ENCODE results near the gene PCDHGA8. TPM values are rescaled to one million over a fixed set of nuclear protein-coding genes. Genes with fewer than 3 reads are reported as not detected.

Gene PCDHGA8
- total RNA-seq (2022) (0.28 and 0.56 TPM in 2 replicates), Bru-seq, nascent RNA (percentile 42 among the genes with signal in this experiment), BruChase-seq, experiment 1, labeled RNA remaining after a 6-hour chase (percentile 62 among the genes with signal in this experiment), BruChase-seq, experiment 2, labeled RNA remaining after a 2-hour chase (percentile 51 among the genes with signal in this experiment)
- long read RNA-seq = 0 reads

DNA sequence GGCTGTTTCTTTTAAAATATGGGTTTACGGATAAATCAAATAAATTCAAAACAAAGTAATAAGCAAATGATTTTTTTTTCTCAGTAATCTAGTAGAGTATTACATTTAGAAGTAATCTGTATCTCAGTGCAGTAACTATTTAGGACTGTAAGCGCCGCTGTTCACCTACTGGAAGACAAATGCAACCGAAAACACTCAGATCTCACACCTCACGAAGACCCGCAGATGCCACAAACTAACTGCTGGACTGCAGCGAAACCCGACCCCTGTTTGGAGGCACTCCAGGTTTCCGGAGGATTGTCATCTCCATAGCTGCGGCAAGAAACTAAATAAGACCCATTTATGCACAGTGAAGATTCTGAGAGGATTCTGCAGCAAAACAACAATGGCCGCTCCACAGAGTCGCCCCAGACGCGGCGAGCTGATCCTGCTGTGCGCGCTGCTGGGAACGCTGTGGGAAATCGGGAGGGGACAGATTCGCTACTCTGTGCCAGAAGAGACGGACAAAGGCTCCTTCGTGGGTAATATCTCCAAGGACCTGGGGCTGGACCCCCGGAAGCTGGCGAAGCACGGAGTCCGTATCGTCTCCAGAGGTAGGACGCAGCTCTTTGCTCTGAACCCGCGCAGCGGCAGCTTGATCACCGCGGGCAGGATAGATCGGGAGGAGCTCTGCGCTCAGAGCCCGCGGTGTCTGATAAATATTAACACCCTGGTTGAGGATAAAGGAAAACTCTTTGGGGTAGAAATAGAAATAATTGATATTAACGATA, at the start of gene PCDHGA8:
Gene PCDHGA8, plus strand, starts transcription at position 205 of the 770 bp plus-strand sequence. Its CDS starts 181 bp downstream, at position 386.
- no peak for TF ChIP-seq CTCF (IDR thresholded peaks at IDR 0.05; ENCODE audit: unreplicated experiment)
- Mint-ChIP-seq H3K4me3 (ENCODE audit: unreplicated experiment) (no peak within 1 kb of the TSS), H3K9me3 (ENCODE audit: unreplicated experiment) (peaks cover 35% of the 10 kb centered on the region), H3K27me3 (ENCODE audit: insufficient read depth, unreplicated experiment) (no peaks in the 10 kb centered on the region), H3K27ac (ENCODE audit: low read depth, unreplicated experiment) (no peak within 1 kb of the TSS), H3K36me3 (ENCODE audit: insufficient read depth, unreplicated experiment) (no peaks in the 10 kb centered on the region), H3K4me1 (ENCODE audit: insufficient read depth, unreplicated experiment) (no peaks in the 10 kb centered on the region)
- intact Hi-C loops (cut with micrococcal nuclease) = no loop called here
- peak; percentile 23 for DNase-seq (ENCODE audit: unreplicated experiment)
- POLR2A ChIA-PET = no interaction called here
- no TSS peak for BruUV-seq (replicated peaks)
- CTCF ChIA-PET = interaction anchor here (0.6 to 2.5 kb wide), 7 partner anchors 10 to 172 kb away, joined by 3 to 14 read pairs (median 3); partner anchors contain the start of genes PCDHGA5 and PCDHGA7

DNA sequence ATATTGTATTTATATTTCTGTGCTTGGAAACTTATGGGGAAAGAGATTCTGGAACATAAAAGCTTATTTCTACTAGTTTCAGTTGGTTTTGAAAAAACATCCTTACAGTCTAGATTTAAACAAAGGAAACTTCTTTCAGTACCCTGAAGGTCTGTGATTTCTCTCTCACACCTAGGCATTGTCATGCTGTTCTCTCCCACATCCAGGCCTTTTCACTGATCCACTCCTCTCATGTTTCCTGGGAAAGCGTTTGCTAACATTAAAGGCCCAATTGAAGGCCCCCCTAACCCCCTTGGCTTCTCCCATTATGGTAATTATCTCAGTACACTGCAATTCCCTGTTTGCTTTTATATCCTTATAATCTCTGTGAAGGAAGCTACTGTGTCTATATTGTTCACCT, 49.7 kb upstream of the PCDHGA8 start:
- intact Hi-C loops (cut with micrococcal nuclease) = no loop called here
- no peak for TF ChIP-seq CTCF (IDR thresholded peaks at IDR 0.05; ENCODE audit: unreplicated experiment)
- Mint-ChIP-seq H3K9me3 (ENCODE audit: unreplicated experiment) (peaks cover 53% of the 10 kb centered on the region), H3K27ac (ENCODE audit: low read depth, unreplicated experiment) (no peak overlapping the region), H3K4me1 (ENCODE audit: insufficient read depth, unreplicated experiment) (no peaks in the 10 kb centered on the region), H3K36me3 (ENCODE audit: insufficient read depth, unreplicated experiment) (no peaks in the 10 kb centered on the region), H3K4me3 (ENCODE audit: unreplicated experiment) (no peak overlapping the region), H3K27me3 (ENCODE audit: insufficient read depth, unreplicated experiment) (no peaks in the 10 kb centered on the region)
- no peak for DNase-seq (ENCODE audit: unreplicated experiment)
- ChIA-PET CTCF (interaction anchor here (1.0 to 2.2 kb wide), 4 partner anchors 13 to 23 kb away, joined by 4 to 8 read pairs (median 4); partner anchors contain the start of genes PCDHGA4, PCDHGA5 and TAF7), POLR2A (interaction anchor here (0.6 to 0.8 kb wide), 2 partner anchors 9 to 22 kb away, joined by 3 to 5 read pairs; no protein-coding TSS in a partner anchor)
- BruUV-seq (replicated peaks) = no TSS peak

DNA sequence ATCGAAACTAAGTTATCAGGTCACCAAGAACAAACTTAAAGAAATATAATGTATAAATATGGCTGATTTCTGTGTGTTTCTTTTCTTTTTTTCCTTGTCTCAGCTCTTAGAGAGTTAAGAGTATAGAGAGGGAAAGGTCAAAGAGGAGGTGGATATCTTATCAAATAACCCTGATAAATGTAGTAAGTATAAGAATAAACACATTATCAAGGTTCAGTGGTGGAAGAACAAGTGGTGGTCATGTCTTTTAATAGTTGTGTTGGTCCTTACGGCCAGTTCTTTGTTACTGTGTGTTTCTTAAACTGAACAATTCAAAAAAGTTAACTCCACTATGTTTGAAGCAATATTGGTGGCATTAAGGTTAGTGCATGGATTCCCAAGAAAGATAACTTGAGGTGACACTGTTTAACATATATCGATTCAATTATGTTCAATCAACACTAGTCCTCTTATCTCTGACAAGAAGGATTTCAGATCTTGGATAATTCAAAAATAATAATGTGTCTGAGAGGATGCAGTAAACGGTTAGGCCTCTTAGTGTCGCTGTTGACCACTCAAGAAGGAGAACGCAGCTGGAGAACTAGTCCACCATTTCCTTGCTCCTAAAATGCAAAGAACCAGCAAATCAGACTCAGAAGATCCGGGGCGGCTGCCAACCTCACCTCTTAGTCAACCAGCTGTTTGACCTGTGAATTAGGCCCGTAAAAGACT, 49.0 kb upstream of the PCDHGA8 start, which contains the start of gene PCDHGA3:
Gene PCDHGA3, plus strand, starts transcription at position 588 of the 711 bp plus-strand sequence. CDS start 205 bp downstream, outside the sequence.
- H3K4me3 Mint-ChIP-seq (ENCODE audit: unreplicated experiment) = no peak within 1 kb of the TSS
- no TSS peak for BruUV-seq (replicated peaks)

More for the DNA sequence above, 49.0 kb upstream of the PCDHGA8 start, which contains the start of gene PCDHGA3:
- intact Hi-C loops (cut with micrococcal nuclease) = no loop called here
- CTCF ChIA-PET = interaction anchor here (0.6 to 2.2 kb wide), 6 partner anchors 12 to 47 kb away, joined by 3 to 8 read pairs (median 4); partner anchors contain the start of genes PCDHGA4 and TAF7
- Mint-ChIP-seq H3K27ac (ENCODE audit: low read depth, unreplicated experiment) (no peak within 1 kb of the TSS), H3K36me3 (ENCODE audit: insufficient read depth, unreplicated experiment) (no peaks in the 10 kb centered on the region), H3K27me3 (ENCODE audit: insufficient read depth, unreplicated experiment) (no peaks in the 10 kb centered on the region), H3K9me3 (ENCODE audit: unreplicated experiment) (peaks cover 50% of the 10 kb centered on the region), H3K4me1 (ENCODE audit: insufficient read depth, unreplicated experiment) (no peaks in the 10 kb centered on the region)
- POLR2A ChIA-PET = no interaction called here
- no peak for DNase-seq (ENCODE audit: unreplicated experiment)
- no peak for TF ChIP-seq CTCF (IDR thresholded peaks at IDR 0.05; ENCODE audit: unreplicated experiment)
